Body of pancreas (tissue), 4 donors: ENCODE data around the gene PDE1A. TPM values are rescaled to one million over a fixed set of nuclear protein-coding genes. Genes with fewer than 3 reads are reported as not detected.
A peak's percentile ranks its signal among the peaks of the same experiment; 100 is the strongest.

Experiments
- ATAC-seq: fragments of 150-250 bp; one replicate; pipeline ENCODE4 v1.9.1; 2016
- DNase-seq, 4 donors: peaks; one replicate each; pipeline ENCODE4 v3.0.0-alpha.2; 2019
- H3K27ac ChIP-seq, 4 donors: fragments of 200-600 bp; sonication (generic); 1 replicate in 3 of 4; 2 replicates in 1 of 4; pipeline versions ENCODE4 v1.5.1 to v1.6.1; 2016 to 2019; ENCODE audit warnings: mild to moderate bottlenecking in 1 of 4, mixed read lengths in 1 of 4, moderate library complexity in 1 of 4
- H3K27me3 ChIP-seq, 2 donors: fragments of 200-600 bp; sonication (generic); one replicate each; pipeline ENCODE4 v1.6.0; 2016; ENCODE audit warnings: mild to moderate bottlenecking in 1 of 2
- H3K36me3 ChIP-seq, 2 donors: fragments of 200-600 bp; sonication (generic); replicated peaks in 1 of 2; 2 replicates each; pipeline ENCODE4 v1.5.1; 2016; ENCODE audit warnings: low read depth in 2 of 2; ENCODE audit not compliant: insufficient read depth in 1 of 2
- H3K4me1 ChIP-seq: fragments of 200-600 bp; sonication (generic); one replicate; pipeline ENCODE4 v1.6.0; 2016
- H3K4me3 ChIP-seq, 2 donors: fragments of 200-600 bp; sonication (generic); 1 replicate in 1 of 2; 2 replicates in 1 of 2; pipeline ENCODE4 v1.5.1; 2016 to 2019
- H3K9me3 ChIP-seq, 3 donors: fragments of 200-600 bp; sonication (generic); 1 replicate in 2 of 3; 2 replicates in 1 of 3; pipeline ENCODE4 v1.5.1; 2016
- CTCF ChIP-seq, 7 experiments: fragments of 450-650 bp in 4 of 7; fragments of 200-600 bp in 3 of 7; sonication (generic) in 3 of 7; IDR thresholded peaks; one replicate each; pipeline ENCODE4 v1.5.1; 2016 to 2019; ENCODE audit warnings: antibody characterized with exemption in 7 of 7
- POLR2A ChIP-seq, 3 donors: fragments of 450-650 bp; IDR thresholded peaks; one replicate each; pipeline ENCODE4 v1.6.1; 2016; ENCODE audit warnings: antibody characterized with exemption in 3 of 3, mild to moderate bottlenecking in 2 of 3
- WGBS, 2 donors: methylation state at CpG; one replicate each; pipeline ENCODE4 v1.1.5; 2017; 5-methylcytosine and 5-hydroxymethylcytosine counted together
- intact Hi-C: fragments of 100-400 bp; cut with DNase I; formaldehyde crosslinking; loops from one replicate; pipeline ENCODE4 v1.15.1; 2023
- total RNA-seq, 2 donors: library from RNA; depleted of rRNA; stranded (reverse); fragments of >200 nt; gene quantifications; one replicate each; pipeline ENCODE4 v1.1.0, GENCODE V29; 2016

Gene PDE1A
- total RNA-seq, 2 donors from 2014 or later = 4.0 to 4.2 TPM

GRCh38 chr2:182359027-182359989 lies 67.5 kb downstream of the PDE1A start:
- intact Hi-C loops = no loop called here
- DNase-seq (no peak), ATAC-seq (peak; percentile 36)
- H3K9me3 ChIP-seq = no peaks in the 10 kb centered on the region
- peaks cover 18% of the 10 kb centered on the region for H3K4me1 ChIP-seq
- H3K27me3 ChIP-seq = no peaks in the 10 kb centered on the region
- 45 to 50% methylated on average over 8 of the region's 8 CpGs for WGBS, 2 donors
- no peaks in the 10 kb centered on the region for H3K36me3 ChIP-seq
- TF ChIP-seq POLR2A (IDR thresholded peaks at IDR 0.05) = no peak
- TF ChIP-seq CTCF (IDR thresholded peaks at IDR 0.05) = no peak
- no peak overlapping the region for H3K4me3 ChIP-seq
- peak overlapping the region in 1 of 4 donors; percentile 50 for H3K27ac ChIP-seq

GRCh38 chr2:182358601-182359000 lies 68.2 kb downstream of the PDE1A start:
- Histone ChIP-seq H3K4me3 (no peak overlapping the region), H3K4me1 (peaks cover 18% of the 10 kb centered on the region), H3K27me3 (no peaks in the 10 kb centered on the region), H3K36me3 (no peaks in the 10 kb centered on the region), H3K9me3 (no peaks in the 10 kb centered on the region), H3K27ac (no peak overlapping the region)
- DNase-seq = no peak
- TF ChIP-seq CTCF (IDR thresholded peaks at IDR 0.05) (no peak), POLR2A (IDR thresholded peaks at IDR 0.05) (no peak)
- ATAC-seq = no peak
- 68 to 74% methylated on average over 3 of the region's 3 CpGs for WGBS, 2 donors
- intact Hi-C loops = no loop called here

GRCh38 chr2:182355815-182356214 lies 71.0 kb downstream of the PDE1A start:
- ATAC-seq = no peak
- no peak for DNase-seq
- no peaks in the 10 kb centered on the region for H3K36me3 ChIP-seq
- WGBS, 2 donors = 44 to 61% methylated on average over 1 of the region's 1 CpG
- peaks cover 18% of the 10 kb centered on the region for H3K4me1 ChIP-seq
- no peak for TF ChIP-seq POLR2A (IDR thresholded peaks at IDR 0.05)
- no peak for TF ChIP-seq CTCF (IDR thresholded peaks at IDR 0.05)
- no peaks in the 10 kb centered on the region for H3K27me3 ChIP-seq
- intact Hi-C loops = no loop called here
- H3K9me3 ChIP-seq = no peaks in the 10 kb centered on the region
- H3K4me3 ChIP-seq = no peak overlapping the region
- no peak overlapping the region for H3K27ac ChIP-seq

GRCh38 chr2:182351427-182351826 lies 75.4 kb downstream of the PDE1A start:
- 83 to 84% methylated on average over 4 of the region's 4 CpGs for whole genome bisulfite sequencing, 2 donors
- ATAC-seq (no peak), DNase-seq (no peak)
- Histone ChIP-seq H3K4me1 (no peaks in the 10 kb centered on the region), H3K4me3 (no peak overlapping the region), H3K27me3 (no peaks in the 10 kb centered on the region), H3K27ac (no peak overlapping the region), H3K9me3 (no peaks in the 10 kb centered on the region), H3K36me3 (no peaks in the 10 kb centered on the region)
- TF ChIP-seq POLR2A (IDR thresholded peaks at IDR 0.05) (no peak), CTCF (IDR thresholded peaks at IDR 0.05) (no peak)
- intact Hi-C loops = no loop called here
